Fibroblast of skin of left quadriceps (primary cell): Measurements from ENCODE around the gene DEPDC4.
"Not testable (repeated sequence)": the region's sequence is repeated elsewhere in the genome, so short reads cannot be mapped to it uniquely, and the experiment has no call there.

Experiments used
- DNase-seq, 2 experiments: peaks; one replicate each; pipeline ENCODE4 v3.0.0-alpha.2; 2013; ENCODE audit warnings: low read depth in 2 of 2

Gene DEPDC4

GRCh38 chr12:100266835-100267602, at the start of gene DEPDC4, which contains the start of gene SCYL2:
Gene DEPDC4 (minus strand): TSS chr12:100267079. CDS start chr12:100267076, 3 bp downstream.
Gene SCYL2 (plus strand): TSS chr12:100267177. CDS start chr12:100282971, 15,794 bp downstream.
- DNase-seq: peak; percentile 95

- no peak for DNase-seq
Observed at GRCh38 chr12:100311317-100311716, 44.4 kb upstream of the DEPDC4 start.

GRCh38 chr12:100308138-100308537, 41.3 kb upstream of the DEPDC4 start:
- not testable (repeated sequence) for DNase-seq

GRCh38 chr12:100304334-100304733, 37.5 kb upstream of the DEPDC4 start:
- DNase-seq: not testable (repeated sequence)

- no peak for DNase-seq
Observed at GRCh38 chr12:100303831-100304230, 37.0 kb upstream of the DEPDC4 start.

GRCh38 chr12:100302081-100302480, 35.2 kb upstream of the DEPDC4 start:
- DNase-seq: no peak

- DNase-seq: peak in 1 of 2 experiments; percentile 4
Observed at GRCh38 chr12:100295764-100296555, 29.1 kb upstream of the DEPDC4 start.

GRCh38 chr12:100294366-100294765, 27.5 kb upstream of the DEPDC4 start:
- not testable (repeated sequence) for DNase-seq

GRCh38 chr12:100293017-100293416, 26.1 kb upstream of the DEPDC4 start:
- no peak for DNase-seq

- no peak for DNase-seq
Observed at GRCh38 chr12:100290016-100290415, 23.1 kb upstream of the DEPDC4 start.

GRCh38 chr12:100289038-100289437, 22.2 kb upstream of the DEPDC4 start:
- DNase-seq: no peak

- DNase-seq: not testable (repeated sequence)
Observed at GRCh38 chr12:100284556-100284955, 17.7 kb upstream of the DEPDC4 start.

- DNase-seq: no peak
Observed at GRCh38 chr12:100279607-100280244, 12.8 kb upstream of the DEPDC4 start.

- DNase-seq: no peak
Observed at GRCh38 chr12:100279159-100279558, 12.3 kb upstream of the DEPDC4 start.

GRCh38 chr12:100274291-100274690, 7.4 kb upstream of the DEPDC4 start:
- DNase-seq: no peak

GRCh38 chr12:100273782-100274181, 6.9 kb upstream of the DEPDC4 start:
- DNase-seq: no peak

GRCh38 chr12:100268835-100269564, 2.1 kb upstream of the DEPDC4 start:
- no peak for DNase-seq

GRCh38 chr12:100267603-100268281, 863 bp upstream of the DEPDC4 start:
- DNase-seq: no peak

- no peak for DNase-seq
Observed at GRCh38 chr12:100266585-100266834, 369 bp downstream of the DEPDC4 start.

GRCh38 chr12:100265732-100266584, 921 bp downstream of the DEPDC4 start:
- DNase-seq: peak in 1 of 2 experiments; percentile 21
